A549 (cell line): Measurements from ENCODE around the gene PPFIA4. TPM values are rescaled to one million over a fixed set of nuclear protein-coding genes. Genes with fewer than 3 reads are reported as not detected.
A peak's percentile ranks its signal among the peaks of the same experiment; 100 is the strongest.

Experiments used
- ATAC-seq, 2 experiments: fragments of 200-7000 bp in 1 of 2; fragments of >200 bp in 1 of 2; cut with Nextera tagmentation in 1 of 2; cut with Tn5 transposase in 1 of 2; 3 replicates each; pipeline versions ENCODE4 v1.8.0 to v1.9.1; 2018 to 2020; ENCODE audit warnings: mild to moderate bottlenecking in 1 of 2, moderate library complexity in 1 of 2
- CTCF ChIA-PET: fragments of 300-600 bp; sonication (Branson Sonifier 250); formaldehyde crosslinking; extraction: SDS; loops from one replicate; lab custom pipeline; 2021; ENCODE audit warnings: antibody characterized with exemption, inconsistent platforms; lab: Yijun Ruan, JAX
- POLR2A ChIA-PET: fragments of 350-600 bp; formaldehyde crosslinking; extraction: SDS; loops from one replicate; lab custom pipeline; 2021; ENCODE audit warnings: antibody characterized with exemption, inconsistent platforms; lab: Yijun Ruan, JAX
- DNase-seq, 2 experiments: peaks; one replicate each; pipeline versions ENCODE4 v3.0.0 to v3.0.0-alpha.2; 2011 to 2016; ENCODE audit warnings: low read depth in 1 of 2, low spot score in 1 of 2
- FAIRE-seq: peaks from 2 replicates; lab custom pipeline; 2011; peaks lifted over from hg19 to GRCh38; lab: Jason Lieb, UNC
- H3K27ac ChIP-seq, 2 experiments: fragments of >200 bp; sonication (Bioruptor Twin); formaldehyde crosslinking; 3 replicates each; pipeline ENCODE4 v1.5.1; 2016 to 2017
- H3K4me1 ChIP-seq: fragments of >200 bp; sonication (Bioruptor Twin); formaldehyde crosslinking; 3 replicates; pipeline ENCODE4 v1.6.1; 2016
- H3K4me2 ChIP-seq: fragments of >200 bp; sonication (Bioruptor Twin); formaldehyde crosslinking; 3 replicates; pipeline ENCODE4 v1.6.1; 2016
- H3K4me3 ChIP-seq: fragments of >200 bp; sonication (Bioruptor Twin); formaldehyde crosslinking; 3 replicates; pipeline ENCODE4 v1.5.1; 2016
- H3K9me3 ChIP-seq: fragments of >200 bp; sonication (Bioruptor Twin); formaldehyde crosslinking; 3 replicates; pipeline ENCODE4 v1.6.1; 2016
- BHLHE40 ChIP-seq: IDR thresholded peaks from 2 replicates; pipeline ENCODE4 v1.6.1; 2012; ENCODE audit warnings: low read depth, low read length, inconsistent platforms
- CHD2 ChIP-seq: fragments of 150-350 bp; IDR thresholded peaks from 2 replicates; pipeline ENCODE4 v1.6.1; 2014; ENCODE audit warnings: low read length; ENCODE audit not compliant: partially characterized antibody
- FOSL2 ChIP-seq, 2 experiments: fragments of 450-650 bp in 1 of 2; fragments of >200 bp in 1 of 2; sonication (Bioruptor Twin) in 1 of 2; formaldehyde crosslinking; IDR thresholded peaks; 2 replicates each; pipeline versions ENCODE4 v1.5.0 to v1.6.1; 2016 to 2020; ENCODE audit warnings: mild to moderate bottlenecking in 1 of 2, moderate library complexity in 1 of 2
- FOXS1 ChIP-seq: fragments of 250-450 bp; sonication (Bioruptor Pico); IDR thresholded peaks from 2 replicates; pipeline ENCODE4 v1.5.0; 2020; ENCODE audit warnings: mild to moderate bottlenecking, moderate library complexity
- HOXA7 ChIP-seq: fragments of 250-450 bp; sonication (Bioruptor Pico); IDR thresholded peaks from 2 replicates; pipeline ENCODE4 v1.5.0; 2020; ENCODE audit warnings: mild to moderate bottlenecking, moderate library complexity
- JUN ChIP-seq, 2 experiments: fragments of >200 bp; sonication (Bioruptor Twin); formaldehyde crosslinking; IDR thresholded peaks; 2 replicates in 1 of 2; 3 replicates in 1 of 2; pipeline ENCODE4 v1.6.1; 2016 to 2017
- JUNB ChIP-seq: fragments of >200 bp; sonication (Bioruptor Twin); formaldehyde crosslinking; IDR thresholded peaks from 2 replicates; pipeline ENCODE4 v1.6.1; 2016
- KDM5A ChIP-seq: fragments of 200-600 bp; sonication (generic); IDR thresholded peaks from 2 replicates; pipeline ENCODE4 v1.6.1; 2016; ENCODE audit warnings: antibody characterized with exemption, mild to moderate bottlenecking
- MAFK ChIP-seq: fragments of 450-650 bp; IDR thresholded peaks from 2 replicates; pipeline ENCODE4 v1.6.1; 2014; ENCODE audit not compliant: partially characterized antibody
- MAZ ChIP-seq: fragments of 150-350 bp; IDR thresholded peaks from 2 replicates; pipeline ENCODE4 v1.6.1; 2014; ENCODE audit warnings: antibody characterized with exemption, low read depth, low read length, borderline replicate concordance
- NFE2L2 ChIP-seq: fragments of 150-350 bp; conservative IDR thresholded peaks from 2 replicates; pipeline ENCODE4 v1.6.1; 2014; ENCODE audit warnings: low read length
- NR3C1 ChIP-seq: fragments of >200 bp; sonication (Bioruptor Twin); formaldehyde crosslinking; IDR thresholded peaks from 3 replicates; pipeline ENCODE4 v1.6.1; 2017
- RAD21 ChIP-seq, 2 experiments: fragments of >200 bp in 1 of 2; sonication (Bioruptor Twin) in 1 of 2; formaldehyde crosslinking in 1 of 2; IDR thresholded peaks in 1 of 2; conservative IDR thresholded peaks in 1 of 2; 2 replicates in 1 of 2; 3 replicates in 1 of 2; pipeline ENCODE4 v1.6.1; 2012 to 2018; ENCODE audit warnings: inconsistent platforms in 1 of 2
- WGBS: methylation state at CpG from one replicate; pipeline ENCODE4 v1.1.6; 2017; ENCODE audit errors: missing lambda C conversion rate; 5-methylcytosine and 5-hydroxymethylcytosine counted together
- polyA plus RNA-seq, 4 experiments: library from polyadenylated mRNA; depleted of rRNA in 3 of 4; stranded (reverse); fragments of >200 nt; fragmentation: RNase III in 1 of 4; extraction: RNeasy Plus Mini Kit Qiagen cat#74134 plus additional on column Dnase treatment in 1 of 4; gene quantifications; 2 replicates in 3 of 4; 3 replicates in 1 of 4; pipeline ENCODE4 v1.2.3, GENCODE V29; 2011 to 2017
- TF ChIP-seq, protein P1 (sequence below): IDR thresholded peaks from 2 replicates; pipeline ENCODE4 v1.6.1; 2012; ENCODE audit warnings: low read depth, borderline replicate concordance
- TF ChIP-seq, protein P2 (sequence below): fragments of 250-450 bp; sonication (Bioruptor Pico); IDR thresholded peaks from 2 replicates; pipeline ENCODE4 v1.5.0; 2020; ENCODE audit warnings: low read depth, mild to moderate bottlenecking, moderate library complexity
- TF ChIP-seq, protein P3 (sequence below): IDR thresholded peaks from 2 replicates; pipeline ENCODE4 v1.6.1; 2012

The PPFIA4 gene
- polyA plus RNA-seq, 2 of the 4 experiments (the other 2 are of a cell fraction): 0.47 to 0.63 TPM

DNA sequence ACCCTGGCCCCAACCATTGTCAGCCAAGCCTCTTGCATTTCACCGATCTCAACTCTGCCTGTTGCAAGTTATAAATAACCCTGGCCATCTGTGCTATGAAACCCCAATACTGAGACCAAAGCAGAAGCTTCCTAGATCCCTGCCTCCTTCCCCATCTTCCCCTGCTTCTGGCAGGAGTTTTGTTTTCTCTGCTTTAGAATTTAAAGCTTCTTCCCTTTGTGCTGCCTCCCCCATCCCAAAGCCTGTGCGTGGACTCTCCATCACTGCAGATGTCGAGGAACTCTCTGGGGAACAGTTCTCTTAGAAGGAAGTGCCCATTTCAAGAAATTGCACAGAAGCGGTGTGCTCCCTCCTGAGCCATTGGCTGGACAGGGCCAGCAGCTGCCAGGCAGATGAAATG, 76.9 kb downstream of the PPFIA4 start (continued):
- TF ChIP-seq, protein P1, sequence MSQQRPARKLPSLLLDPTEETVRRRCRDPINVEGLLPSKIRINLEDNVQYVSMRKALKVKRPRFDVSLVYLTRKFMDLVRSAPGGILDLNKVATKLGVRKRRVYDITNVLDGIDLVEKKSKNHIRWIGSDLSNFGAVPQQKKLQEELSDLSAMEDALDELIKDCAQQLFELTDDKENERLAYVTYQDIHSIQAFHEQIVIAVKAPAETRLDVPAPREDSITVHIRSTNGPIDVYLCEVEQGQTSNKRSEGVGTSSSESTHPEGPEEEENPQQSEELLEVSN: no peak
- no peak for TF ChIP-seq FOSL2 (IDR thresholded peaks at IDR 0.05)
- no peak for TF ChIP-seq FOSL2 (CRISPR knock-in tag; IDR thresholded peaks at IDR 0.05)
- no peak for TF ChIP-seq JUNB
- no peak for TF ChIP-seq CHD2
- TF ChIP-seq BHLHE40: no peak
- no peak for TF ChIP-seq MAZ

DNA sequence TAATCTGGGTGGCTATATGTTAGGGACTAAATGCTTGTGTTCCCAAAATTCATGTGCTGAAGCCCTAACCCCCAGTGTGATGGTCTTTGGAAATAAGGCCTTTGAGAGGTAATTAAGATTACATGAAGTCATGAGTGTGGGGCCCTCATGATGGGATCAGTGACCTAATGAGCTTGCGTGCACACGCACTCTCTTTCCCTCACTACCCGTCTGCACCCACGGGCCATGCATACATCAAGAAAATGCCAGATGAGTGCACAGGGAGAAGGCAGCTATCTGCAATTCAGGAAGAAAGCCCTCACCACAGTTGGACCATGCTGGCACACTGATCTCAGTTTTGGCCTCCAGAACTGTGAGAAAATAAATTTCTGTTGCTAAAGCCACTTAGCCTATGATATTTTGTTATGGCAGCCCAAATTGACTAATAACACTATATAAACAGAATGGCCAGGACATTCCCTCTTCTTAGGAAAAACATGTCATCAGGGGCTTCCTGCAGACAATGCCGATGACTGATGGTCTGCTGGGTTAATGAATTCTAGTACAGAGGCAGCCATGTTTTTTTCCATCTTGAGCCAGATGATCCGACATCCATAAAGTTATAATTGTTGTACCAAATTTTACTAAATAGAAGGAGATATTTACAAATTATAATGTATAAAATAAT, 77.7 kb downstream of the PPFIA4 start:
- TF ChIP-seq, protein P2, sequence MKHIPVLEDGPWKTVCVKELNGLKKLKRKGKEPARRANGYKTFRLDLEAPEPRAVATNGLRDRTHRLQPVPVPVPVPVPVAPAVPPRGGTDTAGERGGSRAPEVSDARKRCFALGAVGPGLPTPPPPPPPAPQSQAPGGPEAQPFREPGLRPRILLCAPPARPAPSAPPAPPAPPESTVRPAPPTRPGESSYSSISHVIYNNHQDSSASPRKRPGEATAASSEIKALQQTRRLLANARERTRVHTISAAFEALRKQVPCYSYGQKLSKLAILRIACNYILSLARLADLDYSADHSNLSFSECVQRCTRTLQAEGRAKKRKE (CRISPR knock-in tag): no peak
- no peak for TF ChIP-seq MAFK
- TF ChIP-seq, protein P3, sequence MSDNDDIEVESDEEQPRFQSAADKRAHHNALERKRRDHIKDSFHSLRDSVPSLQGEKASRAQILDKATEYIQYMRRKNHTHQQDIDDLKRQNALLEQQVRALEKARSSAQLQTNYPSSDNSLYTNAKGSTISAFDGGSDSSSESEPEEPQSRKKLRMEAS: no peak
- Histone ChIP-seq H3K9me3 (peaks cover 13% of the 10 kb centered on the region; the same call in 1 of the 3 replicates), H3K4me1 (no peaks in the 10 kb centered on the region), H3K27ac (no peak overlapping the region), H3K4me2 (no peak overlapping the region), H3K4me3 (no peak overlapping the region)
- FAIRE-seq (no peak), DNase-seq (no peak), ATAC-seq (no peak)
- WGBS: 76% methylated on average over 6 of the region's 6 CpGs
- ChIA-PET CTCF (interaction anchor here (0.7 to 2.4 kb wide), 7 partner anchors 9 to 165 kb away, joined by 4 to 10 read pairs (median 5); no protein-coding TSS in a partner anchor), POLR2A (no interaction called here)

DNA sequence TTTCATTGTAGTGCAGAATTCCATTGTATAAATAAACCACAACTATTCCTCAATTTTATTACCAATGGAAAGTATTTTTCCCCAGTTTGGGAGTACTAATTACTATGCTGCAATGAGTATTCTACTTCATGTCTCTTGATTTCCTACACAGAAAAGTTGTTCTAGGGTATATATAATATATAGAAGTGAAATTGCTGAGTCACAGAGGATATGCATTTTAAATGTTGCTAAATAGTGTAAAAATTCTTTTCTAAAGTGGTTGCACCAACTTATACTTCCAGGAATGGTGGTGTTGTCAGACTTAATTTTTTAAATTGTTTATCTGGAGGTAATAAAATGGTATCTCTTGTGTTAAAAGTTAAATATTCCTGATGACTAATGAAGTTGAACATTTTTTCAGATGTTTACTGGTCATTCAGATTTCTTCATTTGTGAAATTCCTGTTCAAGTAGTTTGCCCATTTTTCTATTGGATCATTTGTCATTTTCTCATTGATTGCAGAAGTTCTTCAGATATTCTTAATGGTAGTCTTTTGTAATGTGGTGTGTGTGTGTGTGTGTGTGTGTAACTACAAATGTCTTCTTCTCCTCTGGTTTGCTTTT, 78.6 kb downstream of the PPFIA4 start:
- ATAC-seq (no peak), FAIRE-seq (no peak), DNase-seq (no peak)
- ChIA-PET POLR2A (no interaction called here), CTCF (no interaction called here)
- Histone ChIP-seq H3K4me3 (no peak overlapping the region), H3K9me3 (peaks cover 13% of the 10 kb centered on the region; the same call in 1 of the 3 replicates), H3K27ac (no peak overlapping the region), H3K4me1 (no peaks in the 10 kb centered on the region), H3K4me2 (no peak overlapping the region)
- no peak for TF ChIP-seq NR3C1
- TF ChIP-seq FOXS1 (CRISPR knock-in tag): no peak
- TF ChIP-seq HOXA7 (CRISPR knock-in tag): no peak
- TF ChIP-seq MAFK: peak; percentile 68
- TF ChIP-seq NFE2L2: peak; percentile 73
- no peak for TF ChIP-seq RAD21 (conservative IDR thresholded peaks at IDR 0.05 in 1 of 2, IDR thresholded peaks at IDR 0.05 in 1 of 2)
- no peak for TF ChIP-seq JUN (IDR thresholded peaks at IDR 0.05)

- FAIRE-seq (no peak), ATAC-seq (no peak), DNase-seq (no peak)
- CTCF ChIA-PET: interaction anchor here (0.7 to 10.1 kb wide), 10 partner anchors 9 to 160 kb away, joined by 3 to 292 read pairs (median 6); no protein-coding TSS in a partner anchor
- WGBS: 5% methylated on average over 2 of the region's 2 CpGs
- TF ChIP-seq, protein P2 (CRISPR knock-in tag): no peak
- no peak for TF ChIP-seq KDM5A
- no peak for TF ChIP-seq JUNB
- Histone ChIP-seq H3K4me1 (no peaks in the 10 kb centered on the region), H3K4me2 (no peak overlapping the region), H3K27ac (no peak overlapping the region), H3K9me3 (no peaks in the 10 kb centered on the region; the same call in 2 of the 3 replicates), H3K4me3 (no peak overlapping the region)
- POLR2A ChIA-PET: no interaction called here
Observed at GRCh38 chr1:203112475-203112874, 86.2 kb downstream of the PPFIA4 start.
